H1 (cell line): ENCODE measurements around the gene GPSM1. TPM values are rescaled to one million over a fixed set of nuclear protein-coding genes. Genes with fewer than 3 reads are reported as not detected.

Source experiments
- BCL11A ChIP-seq, 2 experiments: IDR thresholded peaks; one replicate each; pipeline ENCODE4 v1.6.1; 2011; ENCODE audit warnings: low read depth in 2 of 2, low read length in 2 of 2, mild to moderate bottlenecking in 2 of 2
- POLR2AphosphoS5 ChIP-seq: IDR thresholded peaks from 2 replicates; pipeline ENCODE4 v1.6.1; 2011; ENCODE audit warnings: low read depth, low read length
- RAD21 ChIP-seq, 2 experiments: IDR thresholded peaks in 1 of 2; conservative IDR thresholded peaks in 1 of 2; 2 replicates each; pipeline ENCODE4 v1.6.1; 2011; ENCODE audit warnings: low read depth in 2 of 2, low read length in 2 of 2, improper control_type of control experiment in 1 of 2, inconsistent platforms in 1 of 2, mild to moderate bottlenecking in 1 of 2, moderate library complexity in 1 of 2
- SUZ12 ChIP-seq: fragments of 200-600 bp; sonication (generic); IDR thresholded peaks from 2 replicates; pipeline ENCODE4 v1.6.1; 2012; ENCODE audit warnings: mild to moderate bottlenecking, inconsistent platforms, low read length, moderate library complexity, mixed read lengths
- polyA plus RNA-seq, 7 experiments: library from polyadenylated mRNA; depleted of rRNA in 3 of 7; stranded (reverse) in 5 of 7; unstranded in 2 of 7; fragments of >200 nt in 5 of 7; fragments of 200-250 nt in 2 of 7; gene quantifications; 1 replicate in 5 of 7; 2 replicates in 1 of 7; 4 replicates in 1 of 7; pipeline versions ENCODE4 v1.2.1 to v1.2.3, GENCODE V29; 2011 to 2013; ENCODE audit warnings: missing spikeins in 2 of 7, mixed read lengths in 2 of 7
- total RNA-seq: library from RNA; stranded (reverse); fragmentation: NEBNext Ultra II Directional; extraction: Animal tissue kit (Norgen Biotek cat#: 25700); gene quantifications from 2 replicates; pipeline ENCODE4 v1.2.1, GENCODE V29; 2021

GPSM1 gene
- total and polyA plus RNA-seq, 2 of the 8 experiments (the other 6 are each of a cell fraction or from before 2014, with no cell fraction given): 12.8 to 18.0 TPM

GRCh38 chr9:136292591-136293448, 34.5 kb upstream of the GPSM1 start (continued):
- TF ChIP-seq RAD21 (IDR thresholded peaks at IDR 0.05 in 1 of 2, conservative IDR thresholded peaks at IDR 0.05 in 1 of 2; ENCODE audit: low read depth in 2 of 2, low read length in 2 of 2): no peak
- no peak for TF ChIP-seq POLR2AphosphoS5
- TF ChIP-seq BCL11A (IDR thresholded peaks at IDR 0.05; ENCODE audit: low read depth in 2 of 2, low read length in 2 of 2): no peak
- no peak for TF ChIP-seq SUZ12
